Mammary epithelial cell (primary cell): Measurements from ENCODE around the gene STK24.

Experiments
- CTCF ChIP-seq, 2 donors: IDR thresholded peaks in 1 of 2; conservative IDR thresholded peaks in 1 of 2; 2 replicates each; pipeline ENCODE4 v1.5.1; 2011 to 2012; ENCODE audit warnings: inconsistent platforms in 2 of 2, low read length in 2 of 2, mild to moderate bottlenecking in 2 of 2, control low read depth in 1 of 2, low read depth in 1 of 2; ENCODE audit not compliant: insufficient read depth in 1 of 2; ENCODE audit errors: extremely low read depth in 1 of 2
- EZH2 ChIP-seq: IDR thresholded peaks from 2 replicates; pipeline ENCODE4 v1.6.1; 2012; ENCODE audit warnings: low read length, inconsistent platforms, borderline replicate concordance

- TF ChIP-seq CTCF (conservative IDR thresholded peaks at IDR 0.05 in 1 of 2, IDR thresholded peaks at IDR 0.05 in 1 of 2; ENCODE audit: extremely low read depth in 1 of 2, insufficient read depth in 1 of 2, low read depth in 1 of 2, low read length in 2 of 2) = no peak
- no peak for TF ChIP-seq EZH2
These were observed 41.2 kb downstream of the STK24 start for GRCh38 chr13:98535501-98536354.
